ENCODE data around the gene B4GALT6.

DNA sequence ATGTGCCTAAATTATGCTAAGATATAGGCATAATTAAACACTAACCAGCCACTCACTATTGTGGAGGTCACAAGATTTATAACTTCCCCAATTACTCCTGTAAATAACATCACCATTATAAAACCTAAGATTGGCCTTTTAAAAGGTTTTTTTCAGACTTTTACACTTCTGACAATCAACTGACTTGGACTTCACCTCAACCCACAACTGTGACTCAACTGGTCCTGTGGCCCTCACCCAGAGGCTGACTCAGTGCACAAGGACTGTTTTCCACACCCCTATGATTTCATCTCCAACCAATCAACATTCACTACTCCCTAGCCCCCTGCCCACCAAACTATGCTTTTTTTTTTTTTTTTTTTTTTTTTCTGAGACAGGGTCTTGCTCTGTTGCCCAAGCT is 81.1 kb downstream of the B4GALT6 start:
- no peak for TF ChIP-seq POLR2A (IDR thresholded peaks at IDR 0.05)
- TF ChIP-seq, protein P1, sequence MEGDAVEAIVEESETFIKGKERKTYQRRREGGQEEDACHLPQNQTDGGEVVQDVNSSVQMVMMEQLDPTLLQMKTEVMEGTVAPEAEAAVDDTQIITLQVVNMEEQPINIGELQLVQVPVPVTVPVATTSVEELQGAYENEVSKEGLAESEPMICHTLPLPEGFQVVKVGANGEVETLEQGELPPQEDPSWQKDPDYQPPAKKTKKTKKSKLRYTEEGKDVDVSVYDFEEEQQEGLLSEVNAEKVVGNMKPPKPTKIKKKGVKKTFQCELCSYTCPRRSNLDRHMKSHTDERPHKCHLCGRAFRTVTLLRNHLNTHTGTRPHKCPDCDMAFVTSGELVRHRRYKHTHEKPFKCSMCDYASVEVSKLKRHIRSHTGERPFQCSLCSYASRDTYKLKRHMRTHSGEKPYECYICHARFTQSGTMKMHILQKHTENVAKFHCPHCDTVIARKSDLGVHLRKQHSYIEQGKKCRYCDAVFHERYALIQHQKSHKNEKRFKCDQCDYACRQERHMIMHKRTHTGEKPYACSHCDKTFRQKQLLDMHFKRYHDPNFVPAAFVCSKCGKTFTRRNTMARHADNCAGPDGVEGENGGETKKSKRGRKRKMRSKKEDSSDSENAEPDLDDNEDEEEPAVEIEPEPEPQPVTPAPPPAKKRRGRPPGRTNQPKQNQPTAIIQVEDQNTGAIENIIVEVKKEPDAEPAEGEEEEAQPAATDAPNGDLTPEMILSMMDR (IDR thresholded peaks at IDR 0.05): no peak

All from body of pancreas (tissue), 4 donors.